Osteoblast (primary cell): Measurements from ENCODE around the gene ZNF18. TPM values are rescaled to one million over a fixed set of nuclear protein-coding genes. Genes with fewer than 3 reads are reported as not detected.

ENCODE experiments used
- DNase-seq: peaks from one replicate; pipeline ENCODE4 v3.0.0; 2011; ENCODE audit warnings: low spot score, mixed read lengths; ENCODE audit not compliant: insufficient read length; ENCODE audit errors: missing footprints
- H2AFZ ChIP-seq: 2 replicates; pipeline ENCODE4 v1.6.0; 2011; ENCODE audit warnings: mild to moderate bottlenecking, low read length
- H3K27ac ChIP-seq: 2 replicates; pipeline ENCODE4 v1.5.1; 2011; ENCODE audit warnings: mild to moderate bottlenecking, low read depth, low read length, moderate library complexity
- H3K27me3 ChIP-seq: 2 replicates; pipeline ENCODE4 v1.6.0; 2012; ENCODE audit warnings: mild to moderate bottlenecking, control low read depth, inconsistent platforms, low read length, moderate library complexity; ENCODE audit not compliant: insufficient read depth
- H3K36me3 ChIP-seq: 2 replicates; pipeline ENCODE4 v1.5.1; 2011; ENCODE audit warnings: mild to moderate bottlenecking, low read length, control low read depth, moderate library complexity; ENCODE audit not compliant: insufficient read depth
- H3K4me1 ChIP-seq: 2 replicates; pipeline ENCODE4 v1.5.1; 2011; ENCODE audit warnings: mild to moderate bottlenecking, low read length, control low read depth, moderate library complexity; ENCODE audit not compliant: insufficient read depth
- H3K4me2 ChIP-seq: 2 replicates; pipeline ENCODE4 v1.6.0; 2011; ENCODE audit warnings: mild to moderate bottlenecking, low read length; ENCODE audit not compliant: insufficient read depth
- H3K4me3 ChIP-seq: fragments of 200-600 bp; sonication (generic); 3 replicates; pipeline ENCODE4 v1.5.1; 2012; ENCODE audit warnings: mild to moderate bottlenecking, low read length, inconsistent platforms; ENCODE audit not compliant: insufficient read depth
- H3K79me2 ChIP-seq: 2 replicates; pipeline ENCODE4 v1.6.0; 2012; ENCODE audit warnings: mild to moderate bottlenecking, low read length, control low read depth, inconsistent platforms; ENCODE audit not compliant: insufficient read depth
- H3K9me3 ChIP-seq: 2 replicates; pipeline ENCODE4 v1.5.1; 2011; ENCODE audit warnings: low read depth, low read length, control low read depth
- H4K20me1 ChIP-seq: 2 replicates; pipeline ENCODE4 v1.6.0; 2012; ENCODE audit warnings: mild to moderate bottlenecking, low read length, control low read depth; ENCODE audit not compliant: insufficient read depth
- CTCF ChIP-seq: IDR thresholded peaks from 2 replicates; pipeline ENCODE4 v1.5.1; 2011; ENCODE audit warnings: mild to moderate bottlenecking, low read depth, low read length, moderate library complexity; ENCODE audit errors: extremely low read depth
- total RNA-seq: library from RNA; depleted of rRNA; stranded (reverse); fragments of >200 nt; gene quantifications from 2 replicates; pipeline ENCODE4 v1.2.3, GENCODE V29; 2012

The ZNF18 gene
- 13.0 and 13.4 TPM in 2 replicates for total RNA-seq

DNA sequence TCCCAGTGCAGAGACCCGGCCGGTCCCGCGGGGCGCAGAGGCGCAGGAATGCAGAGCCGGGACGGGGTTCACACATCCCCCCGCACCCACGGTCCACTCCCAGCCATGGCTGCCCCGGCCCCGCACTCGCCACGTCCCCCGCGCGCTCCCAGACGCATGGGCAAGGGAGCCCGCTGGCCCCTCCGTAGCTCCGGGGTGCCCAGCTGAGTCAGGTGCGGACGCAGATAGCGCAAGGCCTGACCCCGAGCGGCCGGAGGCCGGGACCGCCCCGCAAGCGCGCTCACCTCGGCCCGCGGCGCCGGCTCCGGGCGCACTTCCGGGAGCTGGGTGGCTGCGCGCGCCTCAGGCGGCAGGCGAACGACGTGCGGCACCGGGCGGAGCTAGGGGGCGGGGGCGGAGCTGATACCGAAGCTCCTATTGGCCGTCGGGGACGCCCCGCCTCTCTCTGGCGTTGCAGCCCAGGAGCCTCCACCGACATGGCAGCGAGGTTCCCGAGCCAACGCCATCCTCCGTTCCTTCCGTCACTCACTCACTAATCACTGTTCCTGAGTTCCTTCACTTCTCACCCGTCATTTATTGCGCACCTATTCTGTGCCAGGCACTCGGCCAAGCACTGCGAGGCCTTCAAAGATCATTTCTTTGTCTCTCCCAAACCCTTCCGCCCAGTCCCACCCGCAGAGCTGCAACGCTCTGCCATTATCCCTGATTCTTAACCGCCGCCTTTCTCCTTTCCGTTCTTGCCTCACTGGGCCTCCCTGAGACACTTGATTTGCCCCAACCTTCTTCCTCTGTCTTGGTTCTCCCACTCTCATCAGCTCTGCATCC lies at the start of gene ZNF18:
Gene ZNF18, minus strand, starts transcription at position 329 of the 825 bp plus-strand sequence. CDS start 4,646 bp downstream, outside the sequence.
- H4K20me1 ChIP-seq: no peaks in the 10 kb centered on the region
- peaks cover 4% of the 10 kb centered on the region for H3K36me3 ChIP-seq
- no peak for TF ChIP-seq CTCF
- H3K4me1 ChIP-seq: peaks cover 14% of the 10 kb centered on the region
- H3K27ac ChIP-seq: peak within 1 kb of the TSS; percentile 87
- no peaks in the 10 kb centered on the region for H3K9me3 ChIP-seq
- peak within 1 kb of the TSS; percentile 95 for H3K4me2 ChIP-seq
- H3K4me3 ChIP-seq: peak within 1 kb of the TSS; percentile 95
- DNase-seq: peak; percentile 100
- peaks cover 9% of the 10 kb centered on the region for H3K79me2 ChIP-seq
- no peaks in the 10 kb centered on the region for H3K27me3 ChIP-seq
- H2AFZ ChIP-seq: peak within 1 kb of the TSS; percentile 100

GRCh38 chr17:12046786-12047185 lies 49.5 kb upstream of the ZNF18 start:
- no peaks in the 10 kb centered on the region for H3K9me3 ChIP-seq
- TF ChIP-seq CTCF: no peak
- H3K4me2 ChIP-seq: no peak overlapping the region
- no peak overlapping the region for H3K4me3 ChIP-seq
- H3K4me1 ChIP-seq: peaks cover 11% of the 10 kb centered on the region
- H3K27ac ChIP-seq: no peak overlapping the region
- DNase-seq: no peak
- peaks cover 45% of the 10 kb centered on the region for H4K20me1 ChIP-seq
- no peaks in the 10 kb centered on the region for H3K36me3 ChIP-seq
- H2AFZ ChIP-seq: no peak overlapping the region
- peaks cover 90% of the 10 kb centered on the region for H3K79me2 ChIP-seq
- H3K27me3 ChIP-seq: no peaks in the 10 kb centered on the region

DNA sequence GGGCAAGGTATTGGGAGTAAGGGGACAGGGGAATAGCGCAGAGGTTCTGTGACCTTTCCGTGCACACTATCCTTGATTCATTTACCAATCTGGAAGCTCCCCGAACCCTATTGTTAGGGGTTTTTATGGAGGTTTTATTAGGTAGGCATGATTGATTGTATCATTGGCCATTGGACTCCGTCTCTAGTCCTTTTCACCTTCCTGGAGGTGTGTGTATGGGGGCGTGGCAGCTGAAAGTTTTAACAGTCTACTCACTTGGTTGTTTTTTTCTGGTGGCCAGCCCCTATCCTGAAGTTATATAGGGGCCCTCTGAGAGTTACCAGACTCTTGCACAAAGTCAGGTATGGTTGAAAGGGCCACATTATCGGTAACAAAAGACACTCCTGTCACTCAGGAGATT lies 46.4 kb upstream of the ZNF18 start:
- H4K20me1 ChIP-seq: peaks cover 52% of the 10 kb centered on the region
- H3K36me3 ChIP-seq: no peaks in the 10 kb centered on the region
- no peaks in the 10 kb centered on the region for H3K9me3 ChIP-seq
- TF ChIP-seq CTCF: no peak
- H3K27me3 ChIP-seq: no peaks in the 10 kb centered on the region
- H3K4me2 ChIP-seq: no peak overlapping the region
- H2AFZ ChIP-seq: no peak overlapping the region
- H3K79me2 ChIP-seq: peaks cover 78% of the 10 kb centered on the region
- no peak overlapping the region for H3K27ac ChIP-seq
- no peak overlapping the region for H3K4me3 ChIP-seq
- H3K4me1 ChIP-seq: peaks cover 27% of the 10 kb centered on the region
- no peak for DNase-seq

- no peak for TF ChIP-seq CTCF
- H3K9me3 ChIP-seq: no peaks in the 10 kb centered on the region
- H3K27ac ChIP-seq: no peak overlapping the region
- H3K4me1 ChIP-seq: peaks cover 17% of the 10 kb centered on the region
- H2AFZ ChIP-seq: no peak overlapping the region
- peak overlapping the region; percentile 62 for H3K4me2 ChIP-seq
- peak; percentile 87 for DNase-seq
- H3K4me3 ChIP-seq: no peak overlapping the region
- peaks cover 57% of the 10 kb centered on the region for H4K20me1 ChIP-seq
- peaks cover 79% of the 10 kb centered on the region for H3K79me2 ChIP-seq
- H3K27me3 ChIP-seq: no peaks in the 10 kb centered on the region
- no peaks in the 10 kb centered on the region for H3K36me3 ChIP-seq
These were observed 44.0 kb upstream of the ZNF18 start for GRCh38 chr17:12041312-12041711.
